Peyer's patch (tissue), 4 donors: ENCODE measurements around the gene NUDT6. TPM values are rescaled to one million over a fixed set of nuclear protein-coding genes. Genes with fewer than 3 reads are reported as not detected.

ENCODE experiments used
- DNase-seq, 3 donors: peaks; one replicate each; pipeline ENCODE4 v3.0.0-alpha.2; 2017 to 2019
- H3K27ac ChIP-seq, 4 donors: fragments of 200-600 bp; sonication (generic); one replicate each; pipeline ENCODE4 v1.5.1; 2016 to 2019
- H3K27me3 ChIP-seq, 2 donors: fragments of 200-600 bp; sonication (generic); one replicate each; pipeline ENCODE4 v1.5.1; 2019
- H3K36me3 ChIP-seq, 3 donors: fragments of 200-600 bp; sonication (generic); one replicate each; pipeline ENCODE4 v1.5.1; 2016 to 2019
- H3K4me1 ChIP-seq, 4 donors: fragments of 200-600 bp; sonication (generic); one replicate each; pipeline ENCODE4 v1.5.1; 2016 to 2019
- H3K4me3 ChIP-seq, 4 donors: fragments of 200-600 bp; sonication (generic); 1 replicate in 3 of 4; 2 replicates in 1 of 4; pipeline ENCODE4 v1.5.1; 2016 to 2019; ENCODE audit warnings: mild to moderate bottlenecking in 1 of 4
- H3K9me3 ChIP-seq, 4 donors: fragments of 200-600 bp; sonication (generic); one replicate each; pipeline ENCODE4 v1.5.1; 2016 to 2019; ENCODE audit warnings: mild to moderate bottlenecking in 1 of 4
- POLR2A ChIP-seq, 2 donors: fragments of 450-650 bp; IDR thresholded peaks; one replicate each; pipeline ENCODE4 v1.5.1; 2017; ENCODE audit warnings: antibody characterized with exemption in 2 of 2, mild to moderate bottlenecking in 2 of 2, moderate library complexity in 2 of 2
- total RNA-seq, 4 donors: library from RNA; depleted of rRNA; stranded (reverse); fragments of >200 nt; gene quantifications; one replicate each; pipeline ENCODE4 v1.1.0, GENCODE V29; 2016
- TF ChIP-seq, protein P1 (sequence below), 6 experiments: fragments of 450-650 bp in 4 of 6; fragments of 200-600 bp in 2 of 6; sonication (generic) in 1 of 6; IDR thresholded peaks; one replicate each; pipeline ENCODE4 v1.5.1; 2017 to 2019; ENCODE audit warnings: antibody characterized with exemption in 6 of 6, mild to moderate bottlenecking in 3 of 6, moderate library complexity in 1 of 6

Gene NUDT6, protein sequence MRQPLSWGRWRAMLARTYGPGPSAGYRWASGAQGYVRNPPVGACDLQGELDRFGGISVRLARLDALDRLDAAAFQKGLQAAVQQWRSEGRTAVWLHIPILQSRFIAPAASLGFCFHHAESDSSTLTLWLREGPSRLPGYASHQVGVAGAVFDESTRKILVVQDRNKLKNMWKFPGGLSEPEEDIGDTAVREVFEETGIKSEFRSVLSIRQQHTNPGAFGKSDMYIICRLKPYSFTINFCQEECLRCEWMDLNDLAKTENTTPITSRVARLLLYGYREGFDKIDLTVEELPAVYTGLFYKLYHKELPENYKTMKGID
- total RNA-seq = 10 to 100 TPM in 2 of 4 donors, 1 to 10 TPM in 2; 8.7 to 12.4 (median 10.5) TPM

DNA sequence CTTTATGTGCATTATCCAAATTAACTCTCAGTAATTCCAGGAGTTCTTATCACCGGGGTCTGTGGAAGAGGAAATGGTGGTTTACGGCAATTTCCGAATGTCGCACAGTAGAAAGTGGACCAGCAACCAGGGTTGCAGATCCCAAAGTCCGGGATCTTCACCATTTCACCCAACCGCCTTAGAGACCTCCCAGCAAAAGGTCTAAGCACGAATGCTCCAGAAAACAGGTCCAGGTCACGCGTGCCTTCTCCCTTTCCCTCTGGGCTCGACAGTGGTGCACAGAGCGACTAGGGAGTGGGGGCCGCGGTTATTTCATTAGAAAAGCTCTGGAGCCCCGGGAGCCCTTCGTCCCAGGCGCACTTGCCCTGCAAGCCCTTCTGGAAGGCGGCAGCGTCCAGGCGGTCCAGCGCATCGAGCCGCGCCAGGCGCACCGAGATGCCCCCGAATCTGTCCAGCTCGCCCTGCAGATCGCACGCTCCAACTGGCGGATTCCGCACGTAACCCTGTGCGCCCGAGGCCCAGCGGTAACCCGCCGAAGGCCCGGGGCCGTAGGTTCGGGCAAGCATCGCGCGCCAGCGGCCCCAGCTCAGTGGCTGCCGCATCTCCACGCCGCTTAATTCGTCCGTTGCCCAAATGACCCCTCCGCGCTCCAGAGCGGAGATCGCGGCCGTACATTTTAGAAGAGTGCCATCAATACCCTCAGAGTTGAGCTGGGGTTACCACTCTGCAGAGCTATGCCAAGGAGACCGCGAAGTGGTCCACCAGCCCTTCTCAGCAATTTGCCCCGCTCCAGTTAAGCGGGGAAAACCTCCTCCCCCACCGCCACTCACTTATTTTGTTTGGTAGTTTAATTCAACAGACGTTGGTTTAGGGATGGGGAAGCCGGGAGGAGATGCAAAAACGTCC lies at the start of gene NUDT6:
TSS of gene NUDT6 (minus strand) at position 627 of the 906 bp plus-strand sequence. CDS start at position 602, 25 bp downstream.
- Histone ChIP-seq H3K27me3 (no peaks in the 10 kb centered on the region), H3K36me3 (no peaks in the 10 kb centered on the region), H3K4me1 (peaks cover 0 to 19% (median 2%) of the 10 kb centered on the region in 4 donors), H3K4me3 (peak within 1 kb of the TSS; percentile 66 to 94 (median 76)), H3K9me3 (no peaks in the 10 kb centered on the region), H3K27ac (peak within 1 kb of the TSS; percentile 60 to 74 (median 71))
- peak; percentile 31 to 71 (median 65) for DNase-seq
- TF ChIP-seq, protein P1, sequence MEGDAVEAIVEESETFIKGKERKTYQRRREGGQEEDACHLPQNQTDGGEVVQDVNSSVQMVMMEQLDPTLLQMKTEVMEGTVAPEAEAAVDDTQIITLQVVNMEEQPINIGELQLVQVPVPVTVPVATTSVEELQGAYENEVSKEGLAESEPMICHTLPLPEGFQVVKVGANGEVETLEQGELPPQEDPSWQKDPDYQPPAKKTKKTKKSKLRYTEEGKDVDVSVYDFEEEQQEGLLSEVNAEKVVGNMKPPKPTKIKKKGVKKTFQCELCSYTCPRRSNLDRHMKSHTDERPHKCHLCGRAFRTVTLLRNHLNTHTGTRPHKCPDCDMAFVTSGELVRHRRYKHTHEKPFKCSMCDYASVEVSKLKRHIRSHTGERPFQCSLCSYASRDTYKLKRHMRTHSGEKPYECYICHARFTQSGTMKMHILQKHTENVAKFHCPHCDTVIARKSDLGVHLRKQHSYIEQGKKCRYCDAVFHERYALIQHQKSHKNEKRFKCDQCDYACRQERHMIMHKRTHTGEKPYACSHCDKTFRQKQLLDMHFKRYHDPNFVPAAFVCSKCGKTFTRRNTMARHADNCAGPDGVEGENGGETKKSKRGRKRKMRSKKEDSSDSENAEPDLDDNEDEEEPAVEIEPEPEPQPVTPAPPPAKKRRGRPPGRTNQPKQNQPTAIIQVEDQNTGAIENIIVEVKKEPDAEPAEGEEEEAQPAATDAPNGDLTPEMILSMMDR (IDR thresholded peaks at IDR 0.05) = no peak
- no peak for TF ChIP-seq POLR2A (IDR thresholded peaks at IDR 0.05)

GRCh38 chr4:122968227-122968812 lies 45.9 kb upstream of the NUDT6 start:
- H3K27ac ChIP-seq = no peak overlapping the region
- no peak for DNase-seq
- TF ChIP-seq, protein P1 (IDR thresholded peaks at IDR 0.05) = no peak
- no peak for TF ChIP-seq POLR2A (IDR thresholded peaks at IDR 0.05)
- H3K27me3 ChIP-seq = no peaks in the 10 kb centered on the region
- no peaks in the 10 kb centered on the region for H3K4me1 ChIP-seq
- no peaks in the 10 kb centered on the region for H3K9me3 ChIP-seq
- no peaks in the 10 kb centered on the region for H3K36me3 ChIP-seq
- H3K4me3 ChIP-seq = no peak overlapping the region

DNA sequence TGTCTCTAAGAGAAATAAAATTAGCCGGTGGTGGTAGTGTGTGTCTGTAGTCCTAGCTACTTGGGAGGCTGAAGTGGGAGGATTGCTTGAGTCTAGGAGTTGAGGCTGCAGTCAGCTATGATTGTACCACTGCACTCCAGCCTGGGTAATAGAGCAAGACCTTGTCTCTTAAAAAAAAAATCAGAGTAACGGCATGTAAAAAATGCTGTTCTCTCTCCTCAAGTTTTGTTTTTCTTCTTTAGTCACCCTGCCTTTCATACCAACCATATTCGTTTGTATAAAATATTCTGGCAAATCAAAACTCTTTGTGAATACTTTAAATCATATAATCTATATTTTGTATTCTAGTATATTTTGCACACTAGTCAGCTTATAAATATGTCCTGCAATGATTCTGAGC lies 44.8 kb upstream of the NUDT6 start:
- TF ChIP-seq POLR2A (IDR thresholded peaks at IDR 0.05) = no peak
- TF ChIP-seq, protein P1 (IDR thresholded peaks at IDR 0.05) = no peak
- no peak overlapping the region for H3K27ac ChIP-seq
- H3K27me3 ChIP-seq = no peaks in the 10 kb centered on the region
- H3K4me3 ChIP-seq = no peak overlapping the region
- H3K36me3 ChIP-seq = no peaks in the 10 kb centered on the region
- no peak for DNase-seq
- H3K9me3 ChIP-seq = no peaks in the 10 kb centered on the region
- no peaks in the 10 kb centered on the region for H3K4me1 ChIP-seq

DNA sequence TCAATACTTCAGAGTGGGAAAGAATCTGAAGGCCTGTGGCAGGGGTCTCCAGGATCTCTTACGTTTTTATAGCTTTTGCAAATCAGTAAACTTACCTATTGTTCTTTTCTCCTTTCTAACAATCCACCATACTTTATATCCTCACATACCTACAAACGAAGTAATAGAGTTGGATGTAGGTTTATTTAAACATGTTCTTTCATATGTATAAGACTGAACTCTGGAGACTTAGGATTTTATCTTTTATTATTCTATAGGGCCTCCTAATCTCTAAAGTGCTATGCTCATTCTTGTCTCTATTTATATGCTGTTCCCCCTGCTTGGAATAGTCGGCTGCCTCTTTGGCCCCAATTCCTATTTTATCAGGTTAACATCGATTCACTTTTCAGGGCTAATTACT lies 43.8 kb upstream of the NUDT6 start:
- no peaks in the 10 kb centered on the region for H3K9me3 ChIP-seq
- no peak for DNase-seq
- H3K27me3 ChIP-seq = no peaks in the 10 kb centered on the region
- no peak overlapping the region for H3K27ac ChIP-seq
- H3K4me1 ChIP-seq = no peaks in the 10 kb centered on the region
- no peak overlapping the region for H3K4me3 ChIP-seq
- TF ChIP-seq, protein P1 (IDR thresholded peaks at IDR 0.05) = no peak
- no peak for TF ChIP-seq POLR2A (IDR thresholded peaks at IDR 0.05)
- no peaks in the 10 kb centered on the region for H3K36me3 ChIP-seq

GRCh38 chr4:122963216-122963615 lies 40.8 kb upstream of the NUDT6 start:
- Histone ChIP-seq H3K4me1 (no peaks in the 10 kb centered on the region), H3K27me3 (no peaks in the 10 kb centered on the region), H3K4me3 (no peak overlapping the region), H3K36me3 (no peaks in the 10 kb centered on the region), H3K27ac (no peak overlapping the region), H3K9me3 (no peaks in the 10 kb centered on the region)
- TF ChIP-seq, protein P1 (IDR thresholded peaks at IDR 0.05) = no peak
- no peak for DNase-seq
